Stimulated activated CD4-positive, alpha-beta T cell treated with anti-CD3 and anti-CD28 coated beads, Interleukin-15, amount 100 ng/mL, for 48 hours (primary cell): ENCODE measurements around the gene PCDHGA5.
"Not testable (repeated sequence)": the region's sequence is repeated elsewhere in the genome, so short reads cannot be mapped to it uniquely, and the experiment has no call there.

Experiments used
- DNase-seq, 2 donors: peaks; one replicate each; pipeline ENCODE4 v3.0.0-alpha.2; 2020; ENCODE audit warnings: low read depth in 2 of 2

PCDHGA5 gene

GRCh38 chr5:141351591-141351990 lies 12.4 kb upstream of the PCDHGA5 start:
- DNase-seq: no peak

- DNase-seq: no peak
These were observed 9.0 kb upstream of the PCDHGA5 start, which contains the start of gene PCDHGA4 for GRCh38 chr5:141354900-141355469. PCDHGA4 (plus strand) TSS chr5:141355021; CDS start chr5:141355108, 87 bp downstream.

- no peak for DNase-seq
These were observed 8.3 kb upstream of the PCDHGA5 start for GRCh38 chr5:141355641-141356040.

GRCh38 chr5:141356133-141356532 lies 7.8 kb upstream of the PCDHGA5 start:
- DNase-seq: no peak

- DNase-seq: no peak
These were observed 7.0 kb upstream of the PCDHGA5 start for GRCh38 chr5:141356950-141357349.

GRCh38 chr5:141359790-141360426 lies 4.1 kb upstream of the PCDHGA5 start, which contains the start of gene PCDHGB2:
PCDHGB2 (plus strand) TSS chr5:141359994; CDS start chr5:141360136, 142 bp downstream.
- no peak for DNase-seq

GRCh38 chr5:141360685-141361084 lies 3.3 kb upstream of the PCDHGA5 start:
- no peak for DNase-seq

GRCh38 chr5:141362719-141363118 lies 1.2 kb upstream of the PCDHGA5 start:
- DNase-seq: no peak

- DNase-seq: no peak
These were observed 2.3 kb downstream of the PCDHGA5 start for GRCh38 chr5:141366016-141366896.

- no peak for DNase-seq
These were observed 6.3 kb downstream of the PCDHGA5 start, which contains the start of gene PCDHGB3 for GRCh38 chr5:141369994-141370848. PCDHGB3 (plus strand) TSS chr5:141370242; CDS start chr5:141370395, 153 bp downstream.

GRCh38 chr5:141371572-141372475 lies 7.9 kb downstream of the PCDHGA5 start:
- DNase-seq: no peak

GRCh38 chr5:141373673-141374317 lies 9.8 kb downstream of the PCDHGA5 start, which contains the start of gene PCDHGA6:
PCDHGA6 (plus strand) TSS chr5:141373891; CDS start chr5:141374084, 193 bp downstream.
- DNase-seq: no peak

GRCh38 chr5:141374627-141375026 lies 10.7 kb downstream of the PCDHGA5 start:
- no peak for DNase-seq

GRCh38 chr5:141375444-141376155 lies 11.6 kb downstream of the PCDHGA5 start:
- not testable (repeated sequence) for DNase-seq

- no peak for DNase-seq
These were observed 18.7 kb downstream of the PCDHGA5 start, which contains the start of gene PCDHGA7 for GRCh38 chr5:141382469-141383294. PCDHGA7 (plus strand) TSS chr5:141382742; CDS start chr5:141382900, 158 bp downstream.

GRCh38 chr5:141383345-141383744 lies 19.4 kb downstream of the PCDHGA5 start:
- no peak for DNase-seq

GRCh38 chr5:141384471-141385267 lies 20.7 kb downstream of the PCDHGA5 start:
- DNase-seq: no peak
